GM12873 (cell line): ENCODE results near the gene DCST1.
A peak's percentile ranks its signal among the peaks of the same experiment; 100 is the strongest.

Experiments
- TF ChIP-seq, protein P1 (sequence below): IDR thresholded peaks from 2 replicates; pipeline ENCODE4 v1.5.1; 2012; ENCODE audit warnings: low read depth, mild to moderate bottlenecking, moderate library complexity, low read length, control low read depth; ENCODE audit not compliant: insufficient read depth; ENCODE audit errors: missing control alignments

The DCST1 gene, protein sequence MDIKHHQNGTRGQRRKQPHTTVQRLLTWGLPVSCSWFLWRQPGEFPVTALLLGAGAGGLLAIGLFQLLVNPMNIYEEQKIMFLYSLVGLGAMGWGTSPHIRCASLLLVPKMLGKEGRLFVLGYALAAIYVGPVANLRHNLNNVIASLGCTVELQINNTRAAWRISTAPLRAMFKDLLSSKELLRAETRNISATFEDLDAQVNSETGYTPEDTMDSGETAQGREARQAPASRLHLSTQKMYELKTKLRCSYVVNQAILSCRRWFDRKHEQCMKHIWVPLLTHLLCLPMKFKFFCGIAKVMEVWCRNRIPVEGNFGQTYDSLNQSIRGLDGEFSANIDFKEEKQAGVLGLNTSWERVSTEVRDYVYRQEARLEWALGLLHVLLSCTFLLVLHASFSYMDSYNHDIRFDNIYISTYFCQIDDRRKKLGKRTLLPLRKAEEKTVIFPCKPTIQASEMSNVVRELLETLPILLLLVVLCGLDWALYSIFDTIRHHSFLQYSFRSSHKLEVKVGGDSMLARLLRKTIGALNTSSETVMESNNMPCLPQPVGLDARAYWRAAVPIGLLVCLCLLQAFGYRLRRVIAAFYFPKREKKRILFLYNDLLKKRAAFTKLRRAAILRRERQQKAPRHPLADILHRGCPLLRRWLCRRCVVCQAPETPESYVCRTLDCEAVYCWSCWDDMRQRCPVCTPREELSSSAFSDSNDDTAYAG

DNA sequence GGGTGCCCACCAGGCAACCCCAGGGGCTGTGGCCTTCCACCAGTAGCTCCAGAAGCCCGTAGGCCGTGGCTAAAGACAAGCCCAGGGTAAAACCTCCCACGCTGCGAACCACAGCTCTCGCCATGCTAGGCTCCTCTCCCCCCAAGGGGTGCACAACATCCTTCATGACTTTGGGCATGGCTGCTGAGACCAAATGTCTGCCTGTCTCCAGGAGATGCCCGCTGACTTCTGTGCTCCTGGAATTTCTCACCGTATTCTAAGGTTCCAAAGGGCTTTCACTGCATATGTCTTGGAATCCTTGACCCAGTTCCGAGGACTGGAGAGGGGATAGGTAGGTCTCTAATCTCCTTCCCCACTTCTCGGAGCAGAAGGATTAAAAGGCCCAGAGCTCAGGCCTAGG lies at the start of gene DCST1, which contains the start of gene DCST2:
DCST1 (plus strand) TSS at position 301 of the 400 bp plus-strand sequence. CDS start 213 bp downstream, outside the sequence.
DCST2 (minus strand) TSS at position 258 of the 400 bp plus-strand sequence; CDS start at position 178, 80 bp downstream.
- TF ChIP-seq, protein P1, sequence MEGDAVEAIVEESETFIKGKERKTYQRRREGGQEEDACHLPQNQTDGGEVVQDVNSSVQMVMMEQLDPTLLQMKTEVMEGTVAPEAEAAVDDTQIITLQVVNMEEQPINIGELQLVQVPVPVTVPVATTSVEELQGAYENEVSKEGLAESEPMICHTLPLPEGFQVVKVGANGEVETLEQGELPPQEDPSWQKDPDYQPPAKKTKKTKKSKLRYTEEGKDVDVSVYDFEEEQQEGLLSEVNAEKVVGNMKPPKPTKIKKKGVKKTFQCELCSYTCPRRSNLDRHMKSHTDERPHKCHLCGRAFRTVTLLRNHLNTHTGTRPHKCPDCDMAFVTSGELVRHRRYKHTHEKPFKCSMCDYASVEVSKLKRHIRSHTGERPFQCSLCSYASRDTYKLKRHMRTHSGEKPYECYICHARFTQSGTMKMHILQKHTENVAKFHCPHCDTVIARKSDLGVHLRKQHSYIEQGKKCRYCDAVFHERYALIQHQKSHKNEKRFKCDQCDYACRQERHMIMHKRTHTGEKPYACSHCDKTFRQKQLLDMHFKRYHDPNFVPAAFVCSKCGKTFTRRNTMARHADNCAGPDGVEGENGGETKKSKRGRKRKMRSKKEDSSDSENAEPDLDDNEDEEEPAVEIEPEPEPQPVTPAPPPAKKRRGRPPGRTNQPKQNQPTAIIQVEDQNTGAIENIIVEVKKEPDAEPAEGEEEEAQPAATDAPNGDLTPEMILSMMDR = no peak

DNA sequence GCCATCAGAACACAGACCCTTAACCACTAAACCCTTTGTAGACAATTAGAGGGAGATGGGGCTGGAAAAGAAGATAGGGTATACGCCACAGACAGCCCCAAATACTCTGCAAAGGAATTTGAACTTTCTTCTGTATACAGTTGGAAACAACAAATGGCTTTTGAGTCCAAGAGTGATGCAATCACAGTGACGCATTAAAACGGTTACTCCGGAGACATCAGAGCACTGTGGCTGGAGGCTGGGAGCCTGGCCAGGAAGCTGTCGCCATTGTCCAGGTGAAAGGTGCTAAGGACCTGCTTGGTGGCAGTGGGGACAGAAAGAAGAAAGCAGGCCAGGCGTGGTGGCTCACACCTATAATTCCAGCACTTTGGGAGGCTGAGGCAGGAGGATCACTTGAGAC lies 46.3 kb upstream of the DCST1 start:
- TF ChIP-seq, protein P1 = no peak

DNA sequence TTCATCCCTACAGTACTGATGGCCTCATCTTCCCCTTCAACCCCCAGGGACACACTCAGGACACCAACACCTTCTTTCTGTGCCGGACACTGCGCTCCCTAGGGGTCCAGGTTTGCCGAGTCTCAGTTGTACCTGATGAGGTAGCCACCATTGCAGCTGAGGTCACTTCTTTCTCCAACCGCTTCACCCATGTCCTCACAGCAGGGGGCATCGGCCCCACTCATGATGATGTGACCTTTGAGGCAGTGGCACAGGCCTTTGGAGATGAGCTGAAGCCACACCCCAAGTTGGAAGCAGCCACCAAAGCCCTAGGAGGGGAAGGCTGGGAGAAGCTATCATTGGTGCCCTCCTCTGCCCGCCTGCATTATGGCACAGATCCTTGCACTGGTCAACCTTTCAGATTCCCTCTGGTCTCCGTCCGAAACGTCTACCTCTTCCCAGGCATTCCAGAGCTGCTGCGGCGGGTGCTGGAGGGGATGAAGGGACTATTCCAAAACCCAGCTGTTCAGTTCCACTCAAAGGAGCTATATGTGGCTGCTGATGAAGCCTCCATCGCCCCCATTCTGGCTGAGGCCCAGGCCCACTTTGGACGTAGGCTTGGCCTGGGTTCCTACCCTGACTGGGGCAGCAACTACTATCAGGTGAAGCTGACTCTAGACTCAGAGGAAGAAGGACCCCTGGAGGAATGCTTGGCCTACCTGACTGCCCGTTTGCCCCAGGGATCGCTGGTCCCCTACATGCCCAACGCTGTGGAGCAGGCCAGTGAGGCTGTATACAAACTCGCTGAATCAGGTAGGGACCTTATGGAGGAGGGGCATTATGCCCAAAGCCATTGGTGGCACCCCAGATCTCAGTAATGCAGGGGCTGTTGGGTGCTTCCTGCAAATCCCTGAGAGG lies 45.3 kb upstream of the DCST1 start:
- TF ChIP-seq, protein P1 = peak; percentile 28

DNA sequence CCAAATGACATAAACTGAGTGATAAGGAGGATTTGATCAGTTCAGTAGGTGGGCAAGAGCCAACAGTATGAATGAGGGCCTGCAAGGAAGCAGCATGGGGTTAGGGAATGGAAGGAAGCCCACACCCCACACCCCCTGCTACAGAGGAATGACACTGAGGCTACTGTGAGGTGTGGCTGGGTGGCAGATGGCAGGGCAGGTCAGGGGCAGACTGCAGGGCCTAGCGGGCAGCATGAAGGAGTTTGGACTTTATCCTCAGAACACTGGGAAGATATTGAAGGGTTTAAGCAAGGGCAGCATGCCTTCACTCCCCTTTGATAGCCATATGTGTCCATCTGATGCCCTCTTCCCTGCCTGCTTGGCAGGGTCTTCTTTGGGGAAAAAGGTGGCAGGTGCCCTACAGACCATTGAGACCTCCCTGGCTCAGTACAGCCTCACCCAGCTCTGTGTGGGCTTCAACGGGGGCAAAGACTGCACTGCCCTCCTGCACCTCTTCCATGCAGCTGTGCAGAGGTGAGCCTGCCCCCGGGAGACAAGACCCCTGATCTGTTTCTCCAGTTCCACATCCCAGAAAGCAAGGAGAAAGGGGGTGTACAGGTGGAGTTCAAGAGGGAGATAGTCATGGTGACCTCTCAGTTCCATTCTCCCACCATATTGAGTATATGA lies 44.3 kb upstream of the DCST1 start:
- TF ChIP-seq, protein P1 = no peak

DNA sequence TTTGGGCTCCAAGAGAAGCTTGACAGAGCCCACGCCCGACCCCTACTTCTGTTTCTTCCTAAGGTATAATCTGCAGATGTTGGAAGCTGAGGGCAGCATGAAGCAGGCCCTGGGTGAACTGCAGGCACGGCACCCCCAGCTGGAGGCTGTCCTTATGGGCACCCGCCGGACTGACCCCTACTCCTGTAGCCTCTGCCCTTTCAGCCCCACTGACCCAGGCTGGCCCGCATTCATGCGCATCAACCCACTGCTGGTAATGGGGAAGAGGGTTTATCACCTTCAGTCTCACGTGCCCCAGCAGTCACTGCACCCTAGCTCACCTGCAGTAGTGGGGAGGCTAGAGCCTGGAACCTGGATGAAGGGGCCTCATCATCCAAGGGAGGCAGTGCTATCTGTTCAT lies 43.3 kb upstream of the DCST1 start:
- TF ChIP-seq, protein P1 = no peak

DNA sequence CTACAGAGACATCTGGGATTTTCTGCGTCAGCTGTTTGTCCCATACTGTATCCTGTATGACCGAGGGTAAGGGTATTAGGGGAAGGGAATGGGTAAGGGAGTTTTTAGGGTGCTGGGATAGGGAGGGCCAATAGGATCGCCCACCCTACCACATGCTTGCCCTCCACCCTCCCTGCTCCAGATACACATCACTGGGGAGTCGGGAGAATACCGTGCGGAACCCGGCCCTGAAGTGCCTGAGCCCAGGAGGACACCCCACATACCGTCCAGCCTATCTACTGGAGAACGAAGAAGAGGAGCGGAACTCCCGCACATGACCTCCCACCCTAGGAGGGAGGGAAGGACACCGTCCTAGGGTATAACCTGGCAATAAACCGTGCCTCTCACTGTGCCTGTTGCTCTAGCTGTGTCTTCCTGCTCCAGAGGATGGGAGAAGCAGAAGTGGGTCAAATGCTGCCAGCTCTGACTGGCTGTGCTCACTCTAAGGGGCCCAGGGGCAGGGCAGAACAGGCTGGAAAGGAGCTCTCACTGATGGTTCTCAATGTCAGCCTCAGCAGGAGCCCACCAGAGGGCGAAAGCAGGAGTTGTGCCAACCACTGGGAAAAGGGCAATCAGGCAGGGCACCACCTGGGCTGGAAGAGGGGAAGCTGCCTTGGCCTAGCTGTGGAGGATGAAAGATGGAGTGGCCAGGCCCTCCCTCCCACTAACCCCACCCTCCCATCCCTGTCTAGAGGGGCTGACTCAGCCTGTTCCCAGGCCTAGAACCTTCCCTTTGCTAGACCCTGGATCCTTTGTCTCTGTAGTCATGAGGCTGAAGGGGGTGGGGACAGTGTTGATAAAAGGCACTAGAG lies 40.7 kb upstream of the DCST1 start:
- TF ChIP-seq, protein P1 = peak; percentile 11
